Neural progenitor cell (in vitro differentiated cells): ENCODE results near the gene PSMD3. TPM values are rescaled to one million over a fixed set of nuclear protein-coding genes. Genes with fewer than 3 reads are reported as not detected.

Experiments
- DNase-seq: peaks from one replicate; pipeline ENCODE4 v3.0.0-alpha.2; 2016; ENCODE audit warnings: low spot score
- H2AFZ ChIP-seq: fragments of 200-600 bp; sonication (generic); replicated peaks from 2 replicates; pipeline ENCODE4 v1.6.1; 2016; ENCODE audit warnings: antibody characterized with exemption
- H3F3A ChIP-seq: fragments of 200-600 bp; sonication (generic); 2 replicates; pipeline ENCODE4 v1.6.1; 2016; ENCODE audit warnings: antibody characterized with exemption, low read depth
- H3K27ac ChIP-seq: fragments of 200-600 bp; sonication (generic); 2 replicates; pipeline ENCODE4 v1.5.1; 2016; ENCODE audit warnings: mild to moderate bottlenecking
- H3K27me3 ChIP-seq: fragments of 200-600 bp; sonication (generic); 2 replicates; pipeline ENCODE4 v1.6.1; 2016; ENCODE audit warnings: mild to moderate bottlenecking, moderate library complexity
- H3K36me3 ChIP-seq: fragments of 200-600 bp; sonication (generic); 2 replicates; pipeline ENCODE4 v1.5.1; 2016
- H3K4me1 ChIP-seq: fragments of 200-600 bp; sonication (generic); 2 replicates; pipeline ENCODE4 v1.6.1; 2016; ENCODE audit warnings: mixed run types
- H3K4me2 ChIP-seq: fragments of 200-600 bp; sonication (generic); 2 replicates; pipeline ENCODE4 v1.6.1; 2016
- H3K4me3 ChIP-seq: fragments of 200-600 bp; sonication (generic); 2 replicates; pipeline ENCODE4 v1.5.1; 2016
- H3K79me2 ChIP-seq: fragments of 200-600 bp; sonication (generic); 2 replicates; pipeline ENCODE4 v1.6.1; 2016; ENCODE audit warnings: low read depth
- H3K9ac ChIP-seq: fragments of 200-600 bp; sonication (generic); 2 replicates; pipeline ENCODE4 v1.6.1; 2016
- H3K9me3 ChIP-seq: fragments of 200-600 bp; sonication (generic); 2 replicates; pipeline ENCODE4 v1.5.1; 2016; ENCODE audit warnings: low read depth
- H4K20me1 ChIP-seq: fragments of 200-600 bp; sonication (generic); 2 replicates; pipeline ENCODE4 v1.6.1; 2016; ENCODE audit warnings: low read depth
- H3K27ac Mint-ChIP-seq: 3 replicates; pipeline ENCODE4 v1.8.0; 2021; ENCODE audit warnings: mixed read lengths
- H3K27me3 Mint-ChIP-seq: 2 replicates; pipeline ENCODE4 v1.8.0; 2022; ENCODE audit warnings: low read depth, mild to moderate bottlenecking, inconsistent platforms, moderate library complexity, mixed read lengths; ENCODE audit not compliant: insufficient read depth
- H3K36me3 Mint-ChIP-seq: 3 replicates; pipeline ENCODE4 v1.8.0; 2021; ENCODE audit warnings: mixed read lengths
- H3K4me1 Mint-ChIP-seq: 3 replicates; pipeline ENCODE4 v1.8.0; 2021; ENCODE audit warnings: mixed read lengths
- H3K4me3 Mint-ChIP-seq: 3 replicates; pipeline ENCODE4 v1.8.0; 2021; ENCODE audit warnings: mild to moderate bottlenecking, moderate library complexity, mixed read lengths
- H3K9me3 Mint-ChIP-seq: 3 replicates; pipeline ENCODE4 v1.8.0; 2020; ENCODE audit warnings: mixed read lengths
- EZH2 ChIP-seq: fragments of 200-600 bp; sonication (generic); IDR thresholded peaks from 2 replicates; pipeline ENCODE4 v1.6.1; 2017; ENCODE audit warnings: antibody characterized with exemption, mild to moderate bottlenecking, moderate library complexity
- EZH2phosphoT487 ChIP-seq: fragments of 200-600 bp; sonication (generic); IDR thresholded peaks from 2 replicates; pipeline ENCODE4 v1.6.1; 2017; ENCODE audit warnings: antibody characterized with exemption
- total RNA-seq: library from RNA; depleted of rRNA; stranded (reverse); fragments of >200 nt; gene quantifications from 2 replicates; pipeline ENCODE4 v1.2.3, GENCODE V29; 2015; ENCODE audit warnings: low replicate concordance
- TF ChIP-seq, protein P1 (sequence below): fragments of 200-600 bp; sonication (generic); IDR thresholded peaks from 2 replicates; pipeline ENCODE4 v1.5.1; 2017; ENCODE audit warnings: antibody characterized with exemption, mild to moderate bottlenecking

The PSMD3 gene
- total RNA-seq, 1 donor from 2014 or later: 71.6 TPM

DNA sequence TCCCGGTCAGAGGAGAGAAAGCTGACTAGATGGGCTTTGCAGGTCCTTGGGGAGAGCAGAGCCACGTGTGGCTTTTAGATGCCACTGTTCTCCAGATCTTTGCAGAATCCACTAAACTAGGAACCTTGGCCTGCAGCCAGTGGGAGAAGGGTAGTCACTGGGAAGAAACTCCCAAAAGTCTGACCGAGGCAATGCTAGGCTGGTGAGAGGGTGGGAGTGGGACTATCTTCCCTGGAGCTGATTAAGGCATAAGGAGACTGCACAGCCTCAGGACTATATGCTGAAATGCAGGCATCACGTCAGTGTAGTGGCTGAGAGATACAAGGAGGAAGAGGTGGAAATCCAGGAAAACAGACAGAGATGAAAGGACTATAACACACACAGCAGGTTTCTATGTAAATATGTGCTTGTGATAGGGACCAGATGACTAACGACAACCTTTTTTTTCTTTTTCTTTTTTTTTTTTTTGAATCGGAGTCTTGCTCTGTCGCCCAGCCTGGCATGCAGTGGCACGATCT is 20.0 kb upstream of the PSMD3 start:
- Histone ChIP-seq H4K20me1 (no peaks in the 10 kb centered on the region), H3K4me3 (no peak overlapping the region), H2AFZ (no peak overlapping the region), H3F3A (no peaks in the 10 kb centered on the region), H3K27me3 (no peaks in the 10 kb centered on the region), H3K9me3 (no peaks in the 10 kb centered on the region), H3K79me2 (no peaks in the 10 kb centered on the region), H3K9ac (no peak overlapping the region), H3K36me3 (no peaks in the 10 kb centered on the region), H3K4me1 (no peaks in the 10 kb centered on the region), H3K27ac (no peak overlapping the region), H3K4me2 (no peak overlapping the region)
- Mint-ChIP-seq H3K4me1 (peaks cover 13% of the 10 kb centered on the region), H3K4me3 (no peak overlapping the region), H3K36me3 (no peaks in the 10 kb centered on the region), H3K27ac (no peak overlapping the region), H3K9me3 (no peaks in the 10 kb centered on the region), H3K27me3 (peaks cover 16% of the 10 kb centered on the region)
- TF ChIP-seq EZH2: no peak
- TF ChIP-seq, protein P1, sequence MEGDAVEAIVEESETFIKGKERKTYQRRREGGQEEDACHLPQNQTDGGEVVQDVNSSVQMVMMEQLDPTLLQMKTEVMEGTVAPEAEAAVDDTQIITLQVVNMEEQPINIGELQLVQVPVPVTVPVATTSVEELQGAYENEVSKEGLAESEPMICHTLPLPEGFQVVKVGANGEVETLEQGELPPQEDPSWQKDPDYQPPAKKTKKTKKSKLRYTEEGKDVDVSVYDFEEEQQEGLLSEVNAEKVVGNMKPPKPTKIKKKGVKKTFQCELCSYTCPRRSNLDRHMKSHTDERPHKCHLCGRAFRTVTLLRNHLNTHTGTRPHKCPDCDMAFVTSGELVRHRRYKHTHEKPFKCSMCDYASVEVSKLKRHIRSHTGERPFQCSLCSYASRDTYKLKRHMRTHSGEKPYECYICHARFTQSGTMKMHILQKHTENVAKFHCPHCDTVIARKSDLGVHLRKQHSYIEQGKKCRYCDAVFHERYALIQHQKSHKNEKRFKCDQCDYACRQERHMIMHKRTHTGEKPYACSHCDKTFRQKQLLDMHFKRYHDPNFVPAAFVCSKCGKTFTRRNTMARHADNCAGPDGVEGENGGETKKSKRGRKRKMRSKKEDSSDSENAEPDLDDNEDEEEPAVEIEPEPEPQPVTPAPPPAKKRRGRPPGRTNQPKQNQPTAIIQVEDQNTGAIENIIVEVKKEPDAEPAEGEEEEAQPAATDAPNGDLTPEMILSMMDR: no peak
- no peak for DNase-seq

DNA sequence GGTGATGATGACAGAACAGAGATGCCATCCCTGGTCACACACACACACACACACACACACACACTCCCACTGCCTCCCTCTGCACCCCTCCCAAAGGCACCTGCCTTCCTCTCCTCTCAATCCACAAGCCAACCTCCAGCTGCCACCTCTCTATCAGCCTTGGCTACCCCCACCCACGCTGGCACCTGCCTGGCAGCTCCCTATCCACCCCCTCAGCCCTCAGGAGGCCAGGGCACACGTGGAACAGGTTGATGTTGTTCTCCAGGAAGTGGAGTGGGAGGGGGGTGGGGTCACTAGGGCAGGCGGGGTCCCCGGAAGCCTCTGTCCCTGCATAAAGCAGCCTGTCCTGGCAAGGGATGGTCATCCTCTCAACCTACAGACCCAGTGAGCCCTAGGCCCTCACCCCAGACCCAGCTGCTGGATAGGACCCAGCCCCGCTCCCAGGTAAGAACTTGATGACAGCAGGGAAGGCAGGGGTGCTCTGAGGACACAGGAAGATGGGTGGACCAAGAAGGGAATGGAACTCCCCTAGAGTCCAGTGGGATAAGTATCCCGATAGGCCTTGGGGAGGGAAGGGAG is 17.9 kb upstream of the PSMD3 start, which contains the start of gene GSDMA:
Gene GSDMA (plus strand): TSS at position 363 of the 579 bp plus-strand sequence. CDS start 2,684 bp downstream, outside the sequence.
- no peak within 1 kb of the TSS for H3K4me3 Mint-ChIP-seq
- no peaks in the 10 kb centered on the region for H3K36me3 ChIP-seq
- no peaks in the 10 kb centered on the region for H3K27me3 ChIP-seq
- peaks cover 13% of the 10 kb centered on the region for H3K4me1 Mint-ChIP-seq
- H3K27me3 Mint-ChIP-seq: peaks cover 19% of the 10 kb centered on the region
- no peaks in the 10 kb centered on the region for H3K36me3 Mint-ChIP-seq
- H4K20me1 ChIP-seq: no peaks in the 10 kb centered on the region
- H3K27ac ChIP-seq: no peak within 1 kb of the TSS
- no peaks in the 10 kb centered on the region for H3F3A ChIP-seq
- no peaks in the 10 kb centered on the region for H3K9me3 Mint-ChIP-seq
- H3K4me2 ChIP-seq: no peak within 1 kb of the TSS
- H3K9me3 ChIP-seq: no peaks in the 10 kb centered on the region
- DNase-seq: no peak
- H3K9ac ChIP-seq: no peak within 1 kb of the TSS
- TF ChIP-seq, protein P1: no peak
- TF ChIP-seq EZH2phosphoT487 (no peak), EZH2 (no peak)
- peak within 1 kb of the TSS; percentile 93 for H3K27ac Mint-ChIP-seq
- no peak within 1 kb of the TSS for H3K4me3 ChIP-seq
- H3K79me2 ChIP-seq: no peaks in the 10 kb centered on the region
- no peak within 1 kb of the TSS for H2AFZ ChIP-seq
- H3K4me1 ChIP-seq: no peaks in the 10 kb centered on the region

DNA sequence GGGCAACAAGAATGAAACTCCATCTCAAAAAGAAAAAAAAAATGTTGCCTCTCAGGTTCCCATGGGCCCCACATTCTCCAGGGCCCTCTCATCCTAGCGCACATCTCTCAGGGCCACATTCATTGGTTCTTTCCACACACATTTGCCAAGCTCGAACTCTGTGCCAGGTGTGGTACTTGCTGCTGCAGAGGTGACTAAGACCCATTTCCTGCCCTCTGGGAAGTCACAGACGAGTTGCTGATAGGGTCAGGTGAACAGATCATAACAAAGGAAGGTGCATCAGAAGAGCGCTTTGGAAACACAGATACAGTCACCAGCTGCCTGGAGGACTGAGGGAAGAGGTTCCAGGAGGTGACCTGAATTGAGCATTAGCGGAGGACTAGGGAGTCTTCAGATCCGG is 16.8 kb upstream of the PSMD3 start:
- H3K4me2 ChIP-seq: no peak overlapping the region
- no peak overlapping the region for H3K27ac Mint-ChIP-seq
- no peaks in the 10 kb centered on the region for H3K36me3 Mint-ChIP-seq
- TF ChIP-seq, protein P1: no peak
- TF ChIP-seq EZH2phosphoT487: no peak
- TF ChIP-seq EZH2: no peak
- no peak overlapping the region for H2AFZ ChIP-seq
- H3K36me3 ChIP-seq: no peaks in the 10 kb centered on the region
- H3K79me2 ChIP-seq: no peaks in the 10 kb centered on the region
- no peaks in the 10 kb centered on the region for H3K9me3 ChIP-seq
- no peaks in the 10 kb centered on the region for H3K4me1 ChIP-seq
- no peaks in the 10 kb centered on the region for H3K27me3 ChIP-seq
- H4K20me1 ChIP-seq: no peaks in the 10 kb centered on the region
- H3K4me3 Mint-ChIP-seq: no peak overlapping the region
- no peak for DNase-seq
- no peak overlapping the region for H3K4me3 ChIP-seq
- no peak overlapping the region for H3K9ac ChIP-seq
- H3K27ac ChIP-seq: no peak overlapping the region
- H3K4me1 Mint-ChIP-seq: peaks cover 12% of the 10 kb centered on the region
- peaks cover 19% of the 10 kb centered on the region for H3K27me3 Mint-ChIP-seq
- no peaks in the 10 kb centered on the region for H3F3A ChIP-seq
- H3K9me3 Mint-ChIP-seq: no peaks in the 10 kb centered on the region
